Measurements from ENCODE around the gene GRIP1.

DNA sequence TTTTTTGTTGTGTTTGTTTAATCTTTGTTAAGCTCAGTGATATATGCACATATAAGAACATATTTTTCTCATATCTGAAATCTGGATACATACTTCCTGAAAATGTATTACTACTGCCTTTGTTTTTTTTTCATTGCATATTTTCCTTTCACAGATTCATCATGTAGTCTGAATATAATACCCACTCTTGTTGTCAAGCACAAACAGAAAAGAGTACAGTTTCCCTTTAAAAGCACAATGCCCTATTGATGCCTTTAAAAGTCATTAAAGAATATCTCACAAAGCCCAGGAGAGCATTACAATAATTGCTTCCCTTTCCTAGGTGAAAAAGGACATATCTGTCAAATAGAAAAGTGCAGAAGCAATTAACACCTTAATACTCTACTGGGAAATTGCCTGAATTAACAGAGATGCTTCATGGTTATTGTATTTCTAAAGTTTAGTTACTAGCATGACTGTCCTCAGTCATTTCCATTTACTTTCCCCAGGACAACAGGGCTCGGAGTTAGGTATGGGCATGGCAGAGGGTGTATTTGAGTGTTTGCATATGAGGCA is 107.4 kb downstream of the GRIP1 start:
- TF ChIP-seq, protein P1, sequence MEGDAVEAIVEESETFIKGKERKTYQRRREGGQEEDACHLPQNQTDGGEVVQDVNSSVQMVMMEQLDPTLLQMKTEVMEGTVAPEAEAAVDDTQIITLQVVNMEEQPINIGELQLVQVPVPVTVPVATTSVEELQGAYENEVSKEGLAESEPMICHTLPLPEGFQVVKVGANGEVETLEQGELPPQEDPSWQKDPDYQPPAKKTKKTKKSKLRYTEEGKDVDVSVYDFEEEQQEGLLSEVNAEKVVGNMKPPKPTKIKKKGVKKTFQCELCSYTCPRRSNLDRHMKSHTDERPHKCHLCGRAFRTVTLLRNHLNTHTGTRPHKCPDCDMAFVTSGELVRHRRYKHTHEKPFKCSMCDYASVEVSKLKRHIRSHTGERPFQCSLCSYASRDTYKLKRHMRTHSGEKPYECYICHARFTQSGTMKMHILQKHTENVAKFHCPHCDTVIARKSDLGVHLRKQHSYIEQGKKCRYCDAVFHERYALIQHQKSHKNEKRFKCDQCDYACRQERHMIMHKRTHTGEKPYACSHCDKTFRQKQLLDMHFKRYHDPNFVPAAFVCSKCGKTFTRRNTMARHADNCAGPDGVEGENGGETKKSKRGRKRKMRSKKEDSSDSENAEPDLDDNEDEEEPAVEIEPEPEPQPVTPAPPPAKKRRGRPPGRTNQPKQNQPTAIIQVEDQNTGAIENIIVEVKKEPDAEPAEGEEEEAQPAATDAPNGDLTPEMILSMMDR (IDR thresholded peaks at IDR 0.05) = no peak
- no peak for TF ChIP-seq ZFX (IDR thresholded peaks at IDR 0.05; ENCODE audit: borderline replicate concordance)

Measured in 22Rv1 (cell line).